SK-N-SH (cell line): ENCODE measurements around the gene C16orf92.

Experiments used
- SIN3A ChIP-seq: IDR thresholded peaks from 2 replicates; pipeline ENCODE4 v1.6.1; 2012; ENCODE audit warnings: low read depth, mild to moderate bottlenecking, low read length, moderate library complexity, borderline replicate concordance
- TF ChIP-seq, protein P1 (sequence below): fragments of 200-600 bp; sonication (generic); IDR thresholded peaks from 2 replicates; pipeline ENCODE4 v1.6.1; 2017; ENCODE audit warnings: antibody characterized with exemption, mild to moderate bottlenecking, moderate library complexity

DNA sequence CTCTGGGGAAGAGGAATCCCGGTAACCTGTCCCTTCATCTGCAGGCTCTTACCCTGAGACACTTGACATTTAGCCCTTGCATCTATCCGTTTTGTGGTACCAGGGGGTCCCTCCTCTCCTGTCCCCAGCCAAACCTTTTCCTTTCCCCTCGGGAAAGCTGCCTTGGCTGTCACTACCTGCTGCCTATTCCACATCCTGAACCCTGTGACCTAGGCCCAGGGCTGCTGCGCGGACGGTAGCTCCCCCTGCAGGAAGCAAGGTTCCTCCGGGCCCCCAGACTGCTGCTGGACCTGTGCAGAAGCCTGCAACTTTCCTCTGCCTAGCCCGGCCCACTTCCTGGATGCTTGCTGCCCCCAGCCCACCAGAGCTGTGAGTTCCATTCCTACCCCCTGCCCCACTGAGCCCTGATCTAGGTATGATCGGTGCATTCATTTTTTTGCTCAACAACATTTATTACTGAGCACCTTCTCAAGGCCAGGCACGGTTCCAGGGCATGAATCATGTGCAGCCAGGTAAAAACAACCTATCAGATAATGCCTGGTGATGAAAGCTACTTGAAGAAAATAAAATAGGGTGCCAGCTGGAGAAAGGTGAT, 32.1 kb downstream of the C16orf92 start:
- no peak for TF ChIP-seq SIN3A
- TF ChIP-seq, protein P1, sequence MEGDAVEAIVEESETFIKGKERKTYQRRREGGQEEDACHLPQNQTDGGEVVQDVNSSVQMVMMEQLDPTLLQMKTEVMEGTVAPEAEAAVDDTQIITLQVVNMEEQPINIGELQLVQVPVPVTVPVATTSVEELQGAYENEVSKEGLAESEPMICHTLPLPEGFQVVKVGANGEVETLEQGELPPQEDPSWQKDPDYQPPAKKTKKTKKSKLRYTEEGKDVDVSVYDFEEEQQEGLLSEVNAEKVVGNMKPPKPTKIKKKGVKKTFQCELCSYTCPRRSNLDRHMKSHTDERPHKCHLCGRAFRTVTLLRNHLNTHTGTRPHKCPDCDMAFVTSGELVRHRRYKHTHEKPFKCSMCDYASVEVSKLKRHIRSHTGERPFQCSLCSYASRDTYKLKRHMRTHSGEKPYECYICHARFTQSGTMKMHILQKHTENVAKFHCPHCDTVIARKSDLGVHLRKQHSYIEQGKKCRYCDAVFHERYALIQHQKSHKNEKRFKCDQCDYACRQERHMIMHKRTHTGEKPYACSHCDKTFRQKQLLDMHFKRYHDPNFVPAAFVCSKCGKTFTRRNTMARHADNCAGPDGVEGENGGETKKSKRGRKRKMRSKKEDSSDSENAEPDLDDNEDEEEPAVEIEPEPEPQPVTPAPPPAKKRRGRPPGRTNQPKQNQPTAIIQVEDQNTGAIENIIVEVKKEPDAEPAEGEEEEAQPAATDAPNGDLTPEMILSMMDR: peak; percentile 57
